CD8-positive, alpha-beta memory T cell (primary cell): Measurements from ENCODE around the gene ZNF687. TPM values are rescaled to one million over a fixed set of nuclear protein-coding genes. Genes with fewer than 3 reads are reported as not detected.

ENCODE experiments used
- CTCF ChIA-PET: fragments of 350-600 bp; sonication (Branson Sonifier 250); formaldehyde crosslinking; loops from one replicate; lab custom pipeline; 2021; ENCODE audit warnings: antibody characterized with exemption; lab: Charles Lee
- POLR2A ChIA-PET: fragments of 350-600 bp; sonication (Branson Sonifier 250); formaldehyde crosslinking; loops from one replicate; lab custom pipeline; 2021; ENCODE audit warnings: antibody characterized with exemption; lab: Charles Lee
- DNase-seq, 5 donors: peaks; one replicate each; pipeline versions ENCODE4 v3.0.0 to v3.0.0-alpha.2; 2020 to 2022; ENCODE audit warnings: mixed read lengths in 1 of 5
- H3K27ac ChIP-seq: one replicate; pipeline ENCODE4 v1.7.0; 2013; ENCODE audit warnings: low read depth, mild to moderate bottlenecking, low read length, moderate library complexity
- H3K27me3 ChIP-seq: 2 replicates; pipeline ENCODE4 v1.7.0; 2013; ENCODE audit warnings: low read length, mild to moderate bottlenecking; ENCODE audit not compliant: insufficient read depth, poor library complexity, severe bottlenecking
- H3K36me3 ChIP-seq: 2 replicates; pipeline ENCODE4 v1.7.0; 2013; ENCODE audit warnings: mild to moderate bottlenecking, low read length, moderate library complexity; ENCODE audit not compliant: insufficient read depth
- H3K4me1 ChIP-seq: 2 replicates; pipeline ENCODE4 v1.7.0; 2013; ENCODE audit warnings: mild to moderate bottlenecking, low read length, moderate library complexity; ENCODE audit not compliant: insufficient read depth
- H3K4me3 ChIP-seq: 2 replicates; pipeline ENCODE4 v1.7.0; 2013; ENCODE audit warnings: mild to moderate bottlenecking, low read length
- H3K9me3 ChIP-seq: 2 replicates; pipeline ENCODE4 v1.7.0; 2013; ENCODE audit warnings: mild to moderate bottlenecking, low read length
- H3K27ac Mint-ChIP-seq, 8 donors: one replicate each; pipeline ENCODE4 v1.8.0; 2020 to 2021; ENCODE audit warnings: mixed read lengths in 8 of 8, mild to moderate bottlenecking in 6 of 8, inconsistent platforms in 3 of 8, moderate library complexity in 3 of 8
- H3K27me3 Mint-ChIP-seq, 2 donors: one replicate each; pipeline ENCODE4 v1.8.0; 2020 to 2021; ENCODE audit warnings: mixed read lengths in 2 of 2, mild to moderate bottlenecking in 1 of 2, moderate library complexity in 1 of 2
- H3K36me3 Mint-ChIP-seq, 3 donors: one replicate each; pipeline ENCODE4 v1.8.0; 2020 to 2021; ENCODE audit warnings: mixed read lengths in 3 of 3, inconsistent platforms in 1 of 3, mild to moderate bottlenecking in 1 of 3
- H3K4me1 Mint-ChIP-seq, 3 donors: one replicate each; pipeline ENCODE4 v1.8.0; 2020 to 2021; ENCODE audit warnings: mixed read lengths in 3 of 3, inconsistent platforms in 1 of 3, mild to moderate bottlenecking in 1 of 3
- H3K4me3 Mint-ChIP-seq, 7 donors: one replicate each; pipeline ENCODE4 v1.8.0; 2020 to 2021; ENCODE audit warnings: mixed read lengths in 7 of 7, mild to moderate bottlenecking in 6 of 7, moderate library complexity in 4 of 7, inconsistent platforms in 2 of 7
- H3K9me3 Mint-ChIP-seq, 5 donors: one replicate each; pipeline ENCODE4 v1.8.0; 2020 to 2022; ENCODE audit warnings: mixed read lengths in 5 of 5, mild to moderate bottlenecking in 3 of 5, moderate library complexity in 2 of 5, inconsistent platforms in 1 of 5
- polyA plus RNA-seq: library from polyadenylated mRNA; unstranded; fragments of 300-500 nt; fragmentation: Illumina TruSeq; gene quantifications from one replicate; pipeline ENCODE4 v1.2.3, GENCODE V29; 2021
- total RNA-seq, 2 experiments: library from RNA; stranded (reverse); gene quantifications; one replicate each; pipeline ENCODE4 v1.2.3, GENCODE V29; 2021

ZNF687 gene
- total and polyA plus RNA-seq, 3 experiments from 2014 or later = 1.6 to 26.5 (median 23.8) TPM

- CTCF ChIA-PET = no interaction called here
- no peaks in the 10 kb centered on the region for H3K4me1 ChIP-seq
- POLR2A ChIA-PET = no interaction called here
- H3K4me3 Mint-ChIP-seq = no peak overlapping the region
- peak overlapping the region in 1 of 8 donors; percentile 82 for H3K27ac Mint-ChIP-seq
- DNase-seq = no peak
- H3K27me3 Mint-ChIP-seq = no peaks in the 10 kb centered on the region
- no peak overlapping the region for H3K27ac ChIP-seq
- H3K9me3 ChIP-seq = no peaks in the 10 kb centered on the region
- no peaks in the 10 kb centered on the region for H3K9me3 Mint-ChIP-seq
- H3K36me3 ChIP-seq = peaks cover 63% of the 10 kb centered on the region
- H3K27me3 ChIP-seq = no peaks in the 10 kb centered on the region
- peaks cover 0 to 94% (median 11%) of the 10 kb centered on the region in 3 donors for H3K36me3 Mint-ChIP-seq
- no peak overlapping the region for H3K4me3 ChIP-seq
- H3K4me1 Mint-ChIP-seq = peaks cover 10 to 31% (median 11%) of the 10 kb centered on the region in 3 donors
Measured at GRCh38 chr1:151290709-151291303, 8.7 kb downstream of the ZNF687 start.

GRCh38 chr1:151292207-151293030 lies 10.3 kb downstream of the ZNF687 start:
- no peaks in the 10 kb centered on the region for H3K27me3 ChIP-seq
- no peak for DNase-seq
- H3K4me3 ChIP-seq = no peak overlapping the region
- H3K4me1 ChIP-seq = no peaks in the 10 kb centered on the region
- H3K36me3 ChIP-seq = peaks cover 53% of the 10 kb centered on the region
- H3K4me1 Mint-ChIP-seq = peaks cover 7 to 21% (median 8%) of the 10 kb centered on the region in 3 donors
- H3K27ac Mint-ChIP-seq = peak overlapping the region in 4 of 8 donors; percentile 17 to 81 (median 68)
- no peaks in the 10 kb centered on the region for H3K9me3 ChIP-seq
- peaks cover 0 to 89% (median 9%) of the 10 kb centered on the region in 3 donors for H3K36me3 Mint-ChIP-seq
- POLR2A ChIA-PET = no interaction called here
- no peak overlapping the region for H3K4me3 Mint-ChIP-seq
- no peaks in the 10 kb centered on the region for H3K9me3 Mint-ChIP-seq
- H3K27me3 Mint-ChIP-seq = no peaks in the 10 kb centered on the region
- no peak overlapping the region for H3K27ac ChIP-seq
- CTCF ChIA-PET = interaction anchor here (1.8 kb wide), 1 partner anchor 9 kb away, joined by 10 read pairs; no protein-coding TSS in a partner anchor

- no peak overlapping the region for H3K27ac ChIP-seq
- no peak for DNase-seq
- POLR2A ChIA-PET = no interaction called here
- no peaks in the 10 kb centered on the region for H3K4me1 ChIP-seq
- Mint-ChIP-seq H3K27me3 (no peaks in the 10 kb centered on the region), H3K9me3 (no peaks in the 10 kb centered on the region), H3K27ac (peak overlapping the region in 3 of 8 donors; percentile 52 to 81 (median 66)), H3K4me3 (no peak overlapping the region), H3K4me1 (peaks cover 7 to 20% (median 8%) of the 10 kb centered on the region in 3 donors), H3K36me3 (peaks cover 3 to 89% (median 9%) of the 10 kb centered on the region in 3 donors)
- CTCF ChIA-PET = interaction anchor here (1.8 to 2.1 kb wide), 2 partner anchors 9 to 11 kb away, joined by 5 to 10 read pairs; partner anchors contain the start of gene ZNF687
- no peaks in the 10 kb centered on the region for H3K9me3 ChIP-seq
- peaks cover 55% of the 10 kb centered on the region for H3K36me3 ChIP-seq
- H3K4me3 ChIP-seq = no peak overlapping the region
- no peaks in the 10 kb centered on the region for H3K27me3 ChIP-seq
Measured at GRCh38 chr1:151293093-151293492, 11.0 kb downstream of the ZNF687 start.

GRCh38 chr1:151294742-151295462 lies 12.8 kb downstream of the ZNF687 start:
- Histone ChIP-seq H3K4me1 (no peaks in the 10 kb centered on the region), H3K27ac (no peak overlapping the region), H3K4me3 (no peak overlapping the region), H3K36me3 (peaks cover 48% of the 10 kb centered on the region), H3K9me3 (no peaks in the 10 kb centered on the region), H3K27me3 (no peaks in the 10 kb centered on the region)
- ChIA-PET CTCF (interaction anchor here (1.3 to 2.1 kb wide), 3 partner anchors 13 to 46 kb away, joined by 4 to 14 read pairs (median 5); partner anchors contain the start of genes PSMD4 and ZNF687), POLR2A (interaction anchor here (1.3 kb wide), 1 partner anchor 12 kb away, joined by 3 read pairs; no protein-coding TSS in a partner anchor)
- DNase-seq = no peak
- H3K27ac Mint-ChIP-seq = peak overlapping the region in 5 of 8 donors; percentile 29 to 87 (median 60)
- peaks cover 0 to 7% (median 0%) of the 10 kb centered on the region in 3 donors for H3K4me1 Mint-ChIP-seq
- H3K9me3 Mint-ChIP-seq = no peaks in the 10 kb centered on the region
- H3K4me3 Mint-ChIP-seq = no peak overlapping the region
- H3K27me3 Mint-ChIP-seq = no peaks in the 10 kb centered on the region
- H3K36me3 Mint-ChIP-seq = peaks cover 8 to 90% (median 14%) of the 10 kb centered on the region in 3 donors

- CTCF ChIA-PET = interaction anchor here (1.1 to 2.6 kb wide), 3 partner anchors 9 to 31 kb away, joined by 3 to 22 read pairs (median 5); partner anchors contain the start of gene PI4KB
- no peak overlapping the region for H3K4me3 Mint-ChIP-seq
Measured at GRCh38 chr1:151309811-151310323, 27.8 kb downstream of the ZNF687 start.

GRCh38 chr1:151311011-151311410 lies 28.9 kb downstream of the ZNF687 start:
- ChIA-PET CTCF (interaction anchor here (1.3 to 3.0 kb wide), 3 partner anchors 10 to 30 kb away, joined by 3 to 22 read pairs (median 10); no protein-coding TSS in a partner anchor), POLR2A (no interaction called here)
- H3K27ac Mint-ChIP-seq = peak overlapping the region; percentile 69 to 92 (median 82)
- H3K27me3 Mint-ChIP-seq = peaks cover 0 to 1% of the 10 kb centered on the region in 2 donors
- Histone ChIP-seq H3K27me3 (no peaks in the 10 kb centered on the region), H3K4me1 (peaks cover 19% of the 10 kb centered on the region), H3K27ac (peak overlapping the region; percentile 26), H3K4me3 (no peak overlapping the region), H3K9me3 (no peaks in the 10 kb centered on the region), H3K36me3 (peaks cover 78% of the 10 kb centered on the region)
- DNase-seq = no peak
- no peaks in the 10 kb centered on the region for H3K9me3 Mint-ChIP-seq
- H3K36me3 Mint-ChIP-seq = peaks cover under 1 to 97% (median 13%) of the 10 kb centered on the region in 3 donors
- H3K4me3 Mint-ChIP-seq = no peak overlapping the region
- H3K4me1 Mint-ChIP-seq = peaks cover 41 to 52% (median 49%) of the 10 kb centered on the region in 3 donors

More at GRCh38 chr1:151309811-151310323, 27.8 kb downstream of the ZNF687 start:
- no peak overlapping the region for H3K4me3 ChIP-seq
- peaks cover 19% of the 10 kb centered on the region for H3K4me1 ChIP-seq
- Mint-ChIP-seq H3K9me3 (no peaks in the 10 kb centered on the region), H3K27me3 (peaks cover 0 to 1% of the 10 kb centered on the region in 2 donors), H3K36me3 (peaks cover 8 to 98% (median 16%) of the 10 kb centered on the region in 3 donors), H3K27ac (peak overlapping the region in 5 of 8 donors; percentile 7 to 70 (median 61)), H3K4me1 (peaks cover 38 to 44% (median 42%) of the 10 kb centered on the region in 3 donors)
- no peak for DNase-seq
- H3K36me3 ChIP-seq = peaks cover 83% of the 10 kb centered on the region
- no peaks in the 10 kb centered on the region for H3K9me3 ChIP-seq
- H3K27ac ChIP-seq = no peak overlapping the region
- no peaks in the 10 kb centered on the region for H3K27me3 ChIP-seq
- POLR2A ChIA-PET = interaction anchor here (0.6 kb wide), 1 partner anchor 83 kb away, joined by 9 read pairs; no protein-coding TSS in a partner anchor
